SKM-1 (cell line): ENCODE data around the gene CNTN5.
"Not testable (repeated sequence)": the region's sequence is repeated elsewhere in the genome, so short reads cannot be mapped to it uniquely, and the experiment has no call there.

Experiments used
- DNase-seq: peaks from one replicate; lab custom pipeline; 2025; ENCODE audit not compliant: unreplicated experiment; lab: John Stamatoyannopoulos, UW

CNTN5 gene

GRCh38 chr11:99268886-99269285, 248.1 kb downstream of the CNTN5 start:
- DNase-seq, result no peak

DNA sequence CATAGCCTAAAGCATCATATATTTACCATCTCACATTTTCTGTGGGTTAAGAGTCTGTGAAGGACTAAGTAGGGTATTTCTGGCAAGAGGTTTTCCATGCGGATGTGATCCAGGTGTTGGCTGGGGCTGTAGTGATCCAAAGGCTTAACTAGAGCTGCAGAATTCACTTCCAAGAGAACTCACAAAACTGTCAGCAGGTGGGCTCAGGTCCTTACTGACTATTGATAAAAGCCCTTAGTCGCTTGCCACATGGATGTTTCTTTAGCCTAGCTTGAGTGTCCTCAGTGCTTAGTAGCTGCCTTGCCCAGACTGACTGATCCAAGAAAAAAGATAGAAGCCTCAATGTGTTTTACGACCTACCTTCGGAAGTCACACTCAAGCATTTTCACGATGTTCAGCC, 250.8 kb downstream of the CNTN5 start:
- DNase-seq, result no peak

DNA sequence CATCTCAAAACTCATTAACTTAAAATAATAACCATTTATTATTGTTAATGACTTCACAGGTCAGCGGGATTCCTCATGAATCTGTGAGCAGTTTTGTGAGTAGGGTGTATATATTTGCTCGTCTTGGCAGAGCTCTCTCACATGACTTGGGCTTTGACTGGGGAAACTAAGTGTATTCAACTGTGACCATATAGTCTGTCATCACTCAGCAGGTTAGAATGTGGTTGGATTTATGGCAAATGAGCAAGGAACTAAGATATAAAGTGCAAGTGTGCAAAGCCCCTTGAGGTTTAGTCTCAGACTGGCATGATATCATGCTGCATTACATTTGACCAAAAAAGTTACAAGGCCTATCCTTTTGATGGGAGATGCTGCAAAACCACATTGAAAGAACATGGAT, 254.8 kb downstream of the CNTN5 start:
- no peak for DNase-seq

GRCh38 chr11:99277281-99277680, 256.5 kb downstream of the CNTN5 start:
- DNase-seq, result no peak

DNA sequence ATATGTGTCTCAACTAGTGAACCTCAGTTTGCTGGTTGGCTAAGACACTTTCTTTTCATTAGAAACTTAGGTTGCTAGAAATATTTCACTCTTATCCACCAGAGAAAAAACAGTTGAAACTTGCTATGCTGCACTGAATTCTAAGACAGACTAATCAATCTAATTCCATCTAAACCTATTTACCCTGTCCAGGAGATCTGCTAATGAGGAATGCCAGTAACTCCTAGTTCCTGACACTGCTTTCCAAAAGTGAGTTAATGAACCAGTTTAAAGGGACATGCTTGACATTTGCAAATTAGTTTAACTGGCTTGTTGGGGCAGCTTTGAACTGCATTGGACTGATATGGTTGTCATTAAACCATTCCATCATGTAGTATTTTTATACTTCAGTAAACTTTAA, 258.5 kb downstream of the CNTN5 start:
- no peak for DNase-seq

GRCh38 chr11:99281331-99281730, 260.6 kb downstream of the CNTN5 start:
- no peak for DNase-seq

DNA sequence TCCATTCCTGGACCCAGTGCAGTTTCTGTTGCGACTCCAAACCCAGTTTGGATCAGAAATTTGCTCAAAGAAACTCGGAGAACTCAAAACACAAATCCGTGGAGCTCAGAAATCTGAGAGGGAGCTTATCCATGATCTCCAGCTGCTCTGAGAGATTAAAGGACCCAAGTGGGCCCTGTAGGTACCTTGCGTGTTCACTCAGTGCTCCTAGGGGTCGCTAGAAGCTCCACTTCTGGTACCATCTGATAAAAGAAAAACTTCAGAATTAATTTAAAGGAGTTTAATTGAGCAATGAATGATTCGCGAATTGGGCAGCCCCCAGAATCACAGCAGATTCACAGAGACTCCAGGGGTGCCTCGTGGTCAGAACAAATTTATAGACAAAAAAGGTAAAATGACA, 277.2 kb downstream of the CNTN5 start:
- not testable (repeated sequence) for DNase-seq

DNA sequence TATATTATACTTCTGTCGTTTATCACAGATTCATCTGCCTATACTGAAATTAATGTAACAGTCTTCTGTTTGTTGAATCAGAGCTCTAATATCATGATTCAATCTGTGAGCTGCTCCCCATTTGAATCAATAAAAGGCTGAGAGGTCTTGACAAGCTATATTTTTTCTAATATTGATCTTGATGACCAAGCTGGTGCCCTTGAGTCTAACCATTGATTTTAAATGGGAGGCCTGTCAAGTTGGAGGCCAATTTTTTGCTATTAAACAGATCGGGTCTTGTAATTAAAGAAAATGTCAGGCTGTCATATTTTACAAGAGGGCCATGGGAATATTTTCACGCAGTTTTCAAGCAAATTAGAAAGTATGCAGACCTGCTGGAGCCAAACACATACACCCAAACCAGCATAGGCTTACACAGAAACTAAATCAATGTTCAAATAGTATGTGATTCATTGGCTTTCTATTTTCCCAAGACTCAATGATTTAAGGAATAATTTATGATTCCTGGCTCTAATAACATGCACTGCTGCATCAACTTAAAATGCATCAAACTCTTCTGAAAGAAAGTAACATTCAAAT, 286.9 kb downstream of the CNTN5 start:
- DNase-seq, result no peak

DNA sequence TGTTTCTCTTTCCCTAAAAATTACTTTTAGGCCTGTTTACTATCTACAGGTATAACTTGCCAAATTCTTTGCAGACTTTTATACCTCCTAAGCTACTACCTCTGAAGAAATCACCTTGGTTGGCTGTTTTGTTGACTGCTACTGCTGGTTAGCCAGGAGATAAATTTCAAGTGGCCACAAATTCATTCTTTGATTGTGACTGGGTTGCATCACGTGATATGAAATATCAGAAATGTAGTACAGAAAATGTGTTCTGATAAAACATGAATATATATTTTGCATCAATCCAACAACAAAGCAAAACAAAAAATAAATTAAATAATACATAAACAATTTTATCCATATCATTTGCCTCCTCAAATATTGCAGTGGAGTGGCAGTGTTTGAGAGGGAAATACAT, 291.1 kb downstream of the CNTN5 start:
- DNase-seq, result no peak

GRCh38 chr11:99316776-99317520, 296.2 kb downstream of the CNTN5 start:
- no peak for DNase-seq

DNA sequence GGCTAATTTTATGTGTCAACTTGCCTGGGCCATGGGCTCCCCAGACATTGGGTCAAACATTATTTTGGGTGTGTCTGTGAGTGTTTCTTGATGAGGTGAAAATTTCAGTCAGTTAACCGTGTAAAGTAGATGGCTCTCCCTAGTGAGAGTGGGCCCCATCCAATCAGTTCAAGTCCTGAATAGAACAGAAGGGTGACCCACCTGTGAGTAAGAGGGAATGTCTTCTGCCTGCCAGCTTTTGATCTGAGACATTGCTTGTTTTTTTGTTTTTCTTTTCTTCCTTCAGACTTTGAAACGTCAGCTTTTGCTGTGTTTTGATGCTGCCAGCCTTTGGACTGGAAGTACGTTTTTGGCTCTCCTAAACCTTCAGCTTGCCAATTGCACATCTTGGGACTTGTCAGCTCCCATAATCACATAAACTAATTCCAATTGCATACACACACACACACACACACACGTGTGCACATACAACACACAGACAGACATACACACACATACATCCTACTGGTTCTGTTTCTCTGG, 300.1 kb downstream of the CNTN5 start:
- DNase-seq, result no peak

DNA sequence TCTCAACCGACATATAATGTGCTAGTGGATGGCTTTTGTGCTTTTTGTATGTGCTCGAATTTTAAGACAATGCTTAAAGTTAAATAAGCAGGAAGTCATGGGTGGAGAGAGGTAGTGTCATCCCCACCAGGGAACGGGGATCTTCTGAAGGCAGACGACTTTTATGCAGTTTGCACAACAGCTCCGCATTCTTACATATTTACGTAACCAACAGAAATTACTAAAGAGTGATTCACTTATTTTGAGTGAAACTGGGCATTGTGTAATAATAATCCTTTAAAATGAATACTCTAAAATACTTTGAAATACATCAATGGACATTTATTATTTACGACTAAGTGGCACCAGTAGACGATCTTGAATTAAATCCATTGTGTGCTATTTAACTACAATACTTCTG, 305.1 kb downstream of the CNTN5 start:
- peak; percentile 38 for DNase-seq

DNA sequence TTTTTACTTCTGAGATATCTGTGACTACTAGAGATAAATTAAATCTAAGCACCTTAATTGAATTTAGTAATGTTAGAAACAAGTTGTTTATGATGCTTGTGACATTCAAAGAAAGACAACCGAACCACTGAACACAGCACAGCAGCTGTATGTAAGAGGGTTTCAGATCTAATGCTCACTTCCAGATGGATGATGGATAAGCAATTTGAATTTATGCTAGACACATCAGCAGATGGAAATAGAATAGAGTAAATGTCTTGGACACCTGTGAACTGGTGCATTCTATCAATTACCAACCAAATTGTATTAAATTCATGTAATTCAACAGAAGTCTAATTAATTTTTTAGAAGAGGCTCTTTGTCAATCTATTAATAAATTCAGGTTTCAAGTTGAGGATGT, 306.3 kb downstream of the CNTN5 start:
- DNase-seq, result no peak

GRCh38 chr11:99327527-99327926, 306.8 kb downstream of the CNTN5 start:
- DNase-seq, result no peak

DNA sequence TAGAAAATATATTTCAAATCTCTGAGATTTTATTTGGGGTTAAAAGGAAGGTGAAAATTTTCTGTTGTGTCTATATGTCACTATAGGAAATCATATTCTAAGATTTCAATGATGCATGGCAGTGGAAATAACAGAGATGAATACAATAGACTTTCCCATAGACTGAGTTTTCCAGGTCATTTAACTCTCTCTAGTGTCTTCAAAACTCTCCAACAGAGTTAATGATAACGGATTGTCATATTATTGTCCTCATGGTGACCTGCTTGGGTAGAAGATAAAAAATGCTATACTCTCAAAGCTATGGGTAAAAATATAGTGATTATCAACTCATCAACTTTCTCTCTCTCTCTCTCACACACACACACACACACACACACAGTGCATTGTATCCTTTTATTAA, 312.9 kb downstream of the CNTN5 start:
- no peak for DNase-seq

GRCh38 chr11:99343117-99343516, 322.4 kb downstream of the CNTN5 start:
- no peak for DNase-seq

GRCh38 chr11:99349151-99349673, 328.5 kb downstream of the CNTN5 start:
- no peak for DNase-seq

GRCh38 chr11:99351624-99352023, 330.9 kb downstream of the CNTN5 start:
- DNase-seq, result no peak

GRCh38 chr11:99352642-99353041, 331.9 kb downstream of the CNTN5 start:
- no peak for DNase-seq

DNA sequence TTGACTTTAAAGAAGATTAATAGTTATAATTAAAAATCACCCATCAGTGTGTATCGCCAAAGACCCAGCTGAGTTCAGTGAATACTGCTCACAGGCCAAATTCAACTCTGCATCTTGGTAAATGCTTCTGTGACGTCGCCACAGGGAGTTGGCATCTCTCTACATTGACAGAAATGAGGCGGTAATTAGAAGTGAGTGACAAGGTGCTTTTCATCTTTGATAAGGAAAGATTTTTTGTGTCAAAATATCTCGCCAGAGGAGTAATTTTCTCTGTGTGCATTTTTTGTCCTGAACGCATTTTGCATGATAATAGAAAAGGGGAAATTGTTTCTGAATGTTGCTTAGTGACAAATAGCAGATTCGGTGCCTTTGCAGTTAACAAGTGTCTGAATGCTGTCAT, 345.8 kb downstream of the CNTN5 start:
- DNase-seq, result no peak

DNA sequence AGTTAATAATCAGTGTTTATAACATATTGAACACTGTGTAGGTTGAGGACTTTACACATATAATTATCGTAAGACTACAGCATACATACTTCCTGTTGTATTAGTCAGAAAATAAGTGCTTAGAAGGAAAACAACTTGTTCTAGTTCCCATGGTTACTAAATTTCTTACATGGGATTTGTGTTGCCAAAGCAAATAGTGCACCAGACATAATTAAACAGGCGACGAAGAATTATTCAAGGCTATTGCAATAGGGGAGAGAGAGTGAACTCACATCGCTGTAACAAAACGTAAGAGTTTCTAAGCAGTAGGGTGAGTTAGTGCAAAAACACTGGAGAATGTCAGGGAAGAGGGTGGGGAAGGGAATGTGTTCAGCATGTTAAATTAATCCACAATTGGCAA, 347.8 kb downstream of the CNTN5 start:
- no peak for DNase-seq

GRCh38 chr11:99370549-99371216, 349.9 kb downstream of the CNTN5 start:
- no peak for DNase-seq
